Thymus (tissue), 11 donors: Measurements from ENCODE around the gene CEMP1. TPM values are rescaled to one million over a fixed set of nuclear protein-coding genes. Genes with fewer than 3 reads are reported as not detected.
A peak's percentile ranks its signal among the peaks of the same experiment; 100 is the strongest.

Experiments
- DNase-seq, 9 donors: peaks; one replicate each; pipeline ENCODE4 v3.0.0-alpha.2; 2013; ENCODE audit warnings: low spot score in 9 of 9, low read depth in 6 of 9, missing footprints in 1 of 9
- H3K27ac ChIP-seq, 2 donors: one replicate each; pipeline ENCODE4 v1.5.1; 2013; ENCODE audit warnings: control low read depth in 1 of 2, low read depth in 1 of 2, low read length in 1 of 2, mild to moderate bottlenecking in 1 of 2, moderate library complexity in 1 of 2
- H3K27me3 ChIP-seq, 2 donors: one replicate each; pipeline ENCODE4 v1.5.1; 2013; ENCODE audit warnings: low read length in 1 of 2; ENCODE audit not compliant: control insufficient read depth in 2 of 2, insufficient read depth in 1 of 2
- H3K36me3 ChIP-seq, 2 donors: one replicate each; pipeline ENCODE4 v1.5.1; 2013; ENCODE audit warnings: low read length in 1 of 2, mild to moderate bottlenecking in 1 of 2, moderate library complexity in 1 of 2; ENCODE audit not compliant: control insufficient read depth in 2 of 2, insufficient read depth in 2 of 2
- H3K4me1 ChIP-seq, 2 donors: one replicate each; pipeline ENCODE4 v1.5.1; 2013; ENCODE audit warnings: low read length in 2 of 2; ENCODE audit not compliant: control insufficient read depth in 2 of 2, insufficient read depth in 2 of 2
- H3K4me3 ChIP-seq, 2 donors: one replicate each; pipeline ENCODE4 v1.5.1; 2013; ENCODE audit warnings: low read length in 2 of 2, control low read depth in 1 of 2, mild to moderate bottlenecking in 1 of 2
- H3K9me3 ChIP-seq, 2 donors: one replicate each; pipeline ENCODE4 v1.5.1; 2013; ENCODE audit warnings: low read length in 1 of 2, mild to moderate bottlenecking in 1 of 2; ENCODE audit not compliant: control insufficient read depth in 2 of 2, insufficient read depth in 1 of 2
- WGBS: extraction: QIAGEN DNeasy Blood & Tissue Kit; methylation state at CpG from one replicate; pipeline ENCODE4 v1.1.7; 2013; 5-methylcytosine and 5-hydroxymethylcytosine counted together
- polyA plus RNA-seq: library from polyadenylated mRNA; stranded (reverse); fragments of 200-250 nt; gene quantifications from one replicate; pipeline ENCODE4 v1.2.3, GENCODE V29; 2013
- total RNA-seq: library from RNA; stranded (reverse); fragments of 120-200 nt; gene quantifications from one replicate; pipeline ENCODE4 v1.2.4, GENCODE V29; 2013
- donor health status: healthy.

The CEMP1 gene
- total and polyA plus RNA-seq, 2 donors: 0.47 to 1.2 TPM

- Histone ChIP-seq H3K27me3 (peaks cover 0 to 10% of the 10 kb centered on the region in 2 donors), H3K4me3 (no peak overlapping the region), H3K9me3 (no peaks in the 10 kb centered on the region), H3K36me3 (peaks cover 46 to 52% of the 10 kb centered on the region in 2 donors), H3K27ac (no peak overlapping the region), H3K4me1 (peaks cover 6 to 15% of the 10 kb centered on the region in 2 donors)
- DNase-seq: no peak
- WGBS: 96% methylated on average over 12 of the region's 12 CpGs
Observed at GRCh38 chr16:2527071-2527783, 4.0 kb downstream of the CEMP1 start.

GRCh38 chr16:2526135-2526534, 5.1 kb downstream of the CEMP1 start:
- no peak for DNase-seq
- Histone ChIP-seq H3K27ac (no peak overlapping the region), H3K4me1 (peaks cover 5 to 10% of the 10 kb centered on the region in 2 donors), H3K4me3 (no peak overlapping the region), H3K9me3 (no peaks in the 10 kb centered on the region), H3K27me3 (peaks cover 0 to 4% of the 10 kb centered on the region in 2 donors), H3K36me3 (peaks cover 49 to 52% of the 10 kb centered on the region in 2 donors)
- 97% methylated on average over 8 of the region's 8 CpGs for WGBS

- H3K27ac ChIP-seq: no peak overlapping the region
Observed at GRCh38 chr16:2524339-2524938, 6.8 kb downstream of the CEMP1 start.

GRCh38 chr16:2523801-2524231, 7.4 kb downstream of the CEMP1 start:
- H3K4me3 ChIP-seq: no peak overlapping the region
- H3K9me3 ChIP-seq: no peaks in the 10 kb centered on the region
- peaks cover 46 to 47% of the 10 kb centered on the region in 2 donors for H3K36me3 ChIP-seq
- H3K4me1 ChIP-seq: peaks cover 11 to 23% of the 10 kb centered on the region in 2 donors
- no peak overlapping the region for H3K27ac ChIP-seq
- no peak for DNase-seq
- WGBS: 95% methylated on average over 6 of the region's 6 CpGs
- H3K27me3 ChIP-seq: no peaks in the 10 kb centered on the region

More at GRCh38 chr16:2524339-2524938, 6.8 kb downstream of the CEMP1 start:
- H3K27me3 ChIP-seq: no peaks in the 10 kb centered on the region
- no peak overlapping the region for H3K4me3 ChIP-seq
- H3K36me3 ChIP-seq: peaks cover 47 to 48% of the 10 kb centered on the region in 2 donors
- H3K4me1 ChIP-seq: peaks cover 11 to 18% of the 10 kb centered on the region in 2 donors
- no peak for DNase-seq
- H3K9me3 ChIP-seq: no peaks in the 10 kb centered on the region
- WGBS: 99% methylated on average over 9 of the region's 9 CpGs

GRCh38 chr16:2520784-2521531, 10.2 kb downstream of the CEMP1 start:
- Histone ChIP-seq H3K27ac (peak overlapping the region; percentile 47 to 55), H3K36me3 (peaks cover 34 to 42% of the 10 kb centered on the region in 2 donors), H3K4me3 (peak overlapping the region; percentile 58 to 72), H3K9me3 (no peaks in the 10 kb centered on the region), H3K27me3 (no peaks in the 10 kb centered on the region), H3K4me1 (peaks cover 11 to 45% of the 10 kb centered on the region in 2 donors)
- WGBS: 29% methylated on average over 41 of the region's 41 CpGs
- peak in 1 of 9 donors; percentile 63 for DNase-seq

- Histone ChIP-seq H3K27me3 (no peaks in the 10 kb centered on the region), H3K27ac (peak within 1 kb of the TSS; percentile 72 to 86), H3K36me3 (peaks cover 30 to 44% of the 10 kb centered on the region in 2 donors), H3K4me1 (peaks cover 16 to 52% of the 10 kb centered on the region in 2 donors), H3K9me3 (no peaks in the 10 kb centered on the region), H3K4me3 (peak within 1 kb of the TSS; percentile 58 to 72)
- peak in 8 of 9 donors; percentile 77 to 92 (median 84) for DNase-seq
- WGBS: under 1% methylated on average over 83 of the region's 83 CpGs
Observed at GRCh38 chr16:2520097-2520783, 11.0 kb downstream of the CEMP1 start, which contains the start of gene AMDHD2. Gene AMDHD2 (plus strand): TSS chr16:2520371. CDS start chr16:2520459, 88 bp downstream.

GRCh38 chr16:2519711-2520080, 11.5 kb downstream of the CEMP1 start:
- Histone ChIP-seq H3K36me3 (peaks cover 30 to 42% of the 10 kb centered on the region in 2 donors), H3K9me3 (no peaks in the 10 kb centered on the region), H3K27ac (peak overlapping the region; percentile 72 to 86), H3K4me3 (peak overlapping the region in 1 of 2 donors; percentile 72), H3K4me1 (peaks cover 20 to 58% of the 10 kb centered on the region in 2 donors), H3K27me3 (no peaks in the 10 kb centered on the region)
- 81% methylated on average over 22 of the region's 22 CpGs for WGBS
- no peak for DNase-seq

GRCh38 chr16:2518823-2519710, 12.1 kb downstream of the CEMP1 start:
- WGBS: 95% methylated on average over 39 of the region's 39 CpGs
- Histone ChIP-seq H3K4me1 (peaks cover 20 to 58% of the 10 kb centered on the region in 2 donors), H3K9me3 (no peaks in the 10 kb centered on the region), H3K36me3 (peaks cover 29 to 39% of the 10 kb centered on the region in 2 donors), H3K27me3 (no peaks in the 10 kb centered on the region), H3K27ac (peak overlapping the region; percentile 72 to 86), H3K4me3 (no peak overlapping the region)
- DNase-seq: no peak
